T-helper 17 cell (primary cell): Measurements from ENCODE around the gene ZNF789. TPM values are rescaled to one million over a fixed set of nuclear protein-coding genes. Genes with fewer than 3 reads are reported as not detected.
"Not testable (repeated sequence)": the region's sequence is repeated elsewhere in the genome, so short reads cannot be mapped to it uniquely, and the experiment has no call there.

ENCODE experiments used
- ATAC-seq: fragments of 150-1000 bp; cut with Tn5 transposase; 2 replicates; pipeline ENCODE4 v1.10.0; 2021; ENCODE audit warnings: mild to moderate bottlenecking, moderate library complexity
- DNase-seq, 3 donors: peaks; one replicate each; pipeline versions ENCODE4 v3.0.0 to v3.0.0-alpha.2; 2020 to 2021
- H3K9me3 ChIP-seq: one replicate; pipeline ENCODE4 v1.7.0; 2013; ENCODE audit warnings: low read length, mild to moderate bottlenecking; ENCODE audit not compliant: control insufficient read depth, poor library complexity, severe bottlenecking
- H3K27ac Mint-ChIP-seq: one replicate; pipeline ENCODE4 v1.8.0; 2022; ENCODE audit warnings: mild to moderate bottlenecking, moderate library complexity, mixed read lengths
- H3K27me3 Mint-ChIP-seq: one replicate; pipeline ENCODE4 v1.8.0; 2022; ENCODE audit warnings: mixed read lengths
- H3K36me3 Mint-ChIP-seq: one replicate; pipeline ENCODE4 v1.8.0; 2022; ENCODE audit warnings: low read depth, mixed read lengths
- H3K4me1 Mint-ChIP-seq: one replicate; pipeline ENCODE4 v1.8.0; 2022; ENCODE audit warnings: mild to moderate bottlenecking, mixed read lengths
- H3K4me3 Mint-ChIP-seq: one replicate; pipeline ENCODE4 v1.8.0; 2022; ENCODE audit warnings: mild to moderate bottlenecking, moderate library complexity, mixed read lengths
- total RNA-seq, 4 donors: library from RNA in 2 of 4; stranded (reverse) in 2 of 4; gene quantifications; one replicate each; pipeline ENCODE4 v1.2.3 and lab custom pipeline; 2022 to 2026

ZNF789 gene
- 10 to 100 TPM; 12.5 to 18.1 TPM for total RNA-seq
- total RNA-seq (lab: John Stamatoyannopoulos, UW), result 14.6 to 20.9 reads per million in 2 donors

DNA sequence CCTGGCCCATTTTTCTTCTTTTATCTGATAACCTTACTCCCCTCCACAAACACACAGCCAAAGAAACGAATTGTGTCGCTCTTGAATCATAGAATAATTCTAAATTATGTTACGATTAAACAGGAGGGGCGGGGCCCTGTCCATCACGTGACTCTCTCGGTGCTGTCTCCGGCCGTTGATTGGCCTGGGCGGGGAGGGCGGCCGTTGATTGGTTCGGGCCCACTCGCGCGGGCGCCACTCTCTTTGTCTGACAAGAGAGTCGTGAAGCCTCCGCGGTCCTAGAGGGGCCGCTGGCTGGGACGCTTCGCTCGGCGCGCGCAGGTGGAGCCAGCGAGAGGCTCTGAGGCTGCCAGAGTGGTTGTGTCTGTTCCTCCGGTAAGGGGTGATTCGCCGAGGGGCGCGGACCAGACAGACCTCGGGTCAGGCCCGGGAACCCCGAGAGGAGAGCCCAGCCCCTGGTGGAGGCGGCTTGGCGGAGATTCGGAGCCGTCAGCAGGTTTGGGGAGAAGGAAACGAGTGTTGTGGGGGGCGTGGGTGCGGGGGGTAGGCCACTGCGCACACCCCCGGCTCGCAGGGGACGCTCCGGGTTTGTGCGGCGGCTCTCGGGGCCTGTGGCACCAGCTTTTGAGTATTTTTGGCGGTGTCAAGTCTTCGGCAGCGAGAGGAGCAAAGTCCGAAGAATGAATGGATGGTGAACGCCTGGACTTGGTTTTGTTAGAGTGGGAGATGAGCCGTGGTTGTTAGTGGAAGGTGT lies at the start of gene ZNF789:
ZNF789 (plus strand) TSS at position 330 of the 754 bp plus-strand sequence. CDS start 3,567 bp downstream, outside the sequence.
- Mint-ChIP-seq H3K36me3 (no peaks in the 10 kb centered on the region), H3K27ac (peak within 1 kb of the TSS; percentile 98), H3K4me3 (peak within 1 kb of the TSS; percentile 99), H3K4me1 (peaks cover 24% of the 10 kb centered on the region), H3K27me3 (no peaks in the 10 kb centered on the region)
- no peaks in the 10 kb centered on the region for H3K9me3 ChIP-seq
- ATAC-seq (peak; percentile 97), DNase-seq (peak; percentile 96 to 97 (median 96))

DNA sequence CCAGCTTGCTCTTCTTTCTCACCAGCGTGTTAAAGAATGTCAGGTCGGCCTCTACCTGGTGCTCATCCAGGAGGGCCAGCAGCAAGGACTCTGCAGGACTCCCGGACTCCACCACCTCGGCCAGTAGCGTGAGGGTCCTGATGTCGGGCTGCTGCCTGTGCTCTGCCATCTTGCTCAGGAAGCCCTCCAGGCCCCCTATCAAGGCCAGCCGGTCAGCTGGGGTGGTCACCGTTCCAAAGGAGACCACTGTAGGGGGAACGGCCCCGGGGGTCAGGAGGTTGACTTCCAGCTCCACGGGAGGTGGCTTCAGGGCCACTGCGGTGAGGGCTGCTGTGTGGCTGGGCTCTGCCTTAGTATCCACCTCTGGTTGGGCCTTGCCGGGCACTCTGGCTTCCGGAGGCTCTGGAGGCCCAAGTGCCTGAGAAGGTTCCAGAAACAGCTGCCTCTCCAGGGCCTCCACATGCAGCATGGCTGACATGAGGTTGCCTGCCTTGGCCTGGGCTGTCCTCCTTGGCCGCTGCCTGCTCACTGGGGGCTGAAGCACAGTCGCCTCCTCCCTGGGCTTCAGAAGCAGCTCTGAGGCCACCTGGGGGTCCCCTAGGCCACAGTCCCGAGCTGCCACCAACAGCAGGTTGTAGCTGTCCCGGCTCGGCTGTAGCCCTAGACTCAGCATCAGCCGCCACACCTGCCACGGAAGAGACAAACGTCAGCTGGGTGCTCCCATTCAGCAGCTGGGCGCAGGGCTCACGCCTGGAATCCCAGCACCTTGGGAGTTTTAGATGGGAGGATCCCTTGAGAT lies 47.6 kb upstream of the ZNF789 start:
- no peak for DNase-seq
- H3K4me3 Mint-ChIP-seq, result no peak overlapping the region
- H3K36me3 Mint-ChIP-seq, result no peaks in the 10 kb centered on the region
- peak overlapping the region; percentile 21 for H3K27ac Mint-ChIP-seq
- ATAC-seq, result no peak
- H3K27me3 Mint-ChIP-seq, result no peaks in the 10 kb centered on the region
- H3K4me1 Mint-ChIP-seq, result no peaks in the 10 kb centered on the region
- H3K9me3 ChIP-seq, result no peaks in the 10 kb centered on the region

DNA sequence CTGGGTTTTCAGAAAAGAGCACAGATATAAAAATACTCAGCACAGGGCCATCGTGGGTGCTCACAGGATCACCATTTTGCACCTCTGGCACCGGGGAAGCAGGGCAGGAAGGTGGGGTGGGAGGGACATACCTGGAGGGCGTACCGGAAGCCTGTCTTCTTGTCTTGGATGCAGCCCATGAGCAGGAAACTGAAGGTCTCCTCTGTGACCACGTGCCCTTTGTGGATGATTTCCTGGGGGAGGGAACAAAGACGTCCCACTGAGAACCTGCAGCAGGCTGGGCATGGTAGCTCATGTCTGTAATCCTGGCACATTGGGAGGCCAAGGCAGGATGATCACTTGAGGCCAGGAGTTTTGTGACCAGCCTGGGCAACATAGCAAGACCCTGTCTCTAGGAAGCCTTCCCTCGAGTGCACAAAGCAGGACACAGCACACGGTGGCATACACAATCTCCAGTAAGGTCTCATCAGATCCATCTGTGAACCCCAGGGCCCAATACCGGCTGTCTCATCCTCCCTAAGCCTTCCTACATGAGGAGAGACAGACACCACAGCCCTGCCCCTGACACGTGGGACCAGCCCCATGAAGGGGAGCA lies 43.6 kb upstream of the ZNF789 start:
- H3K9me3 ChIP-seq, result no peaks in the 10 kb centered on the region
- no peak for DNase-seq
- Mint-ChIP-seq H3K27ac (no peak overlapping the region), H3K27me3 (no peaks in the 10 kb centered on the region), H3K36me3 (peaks cover 2% of the 10 kb centered on the region), H3K4me3 (no peak overlapping the region), H3K4me1 (peaks cover 2% of the 10 kb centered on the region)
- ATAC-seq, result no peak

DNA sequence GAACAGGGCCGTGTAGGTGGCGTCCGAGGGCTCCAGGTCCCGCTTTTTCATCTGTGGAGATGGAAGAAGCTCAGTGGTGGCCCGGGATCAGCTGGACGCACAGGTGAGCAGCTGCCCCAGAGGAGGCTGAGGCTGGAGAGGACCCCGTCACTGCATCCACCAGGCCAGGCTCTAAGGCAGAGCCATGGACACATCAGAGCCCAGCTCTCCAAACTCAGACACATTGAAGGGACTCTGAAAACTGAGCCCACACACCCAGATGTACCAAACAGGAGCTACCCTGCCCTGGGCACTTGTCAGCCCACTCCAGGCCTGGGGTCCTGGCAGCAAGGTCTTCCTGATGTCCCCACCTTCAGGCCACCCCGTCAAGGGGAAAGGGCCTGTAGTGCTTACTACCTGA lies 42.9 kb upstream of the ZNF789 start:
- ATAC-seq (no peak), DNase-seq (no peak)
- H3K4me1 Mint-ChIP-seq, result peaks cover 2% of the 10 kb centered on the region
- no peaks in the 10 kb centered on the region for H3K9me3 ChIP-seq
- H3K27ac Mint-ChIP-seq, result no peak overlapping the region
- peaks cover 2% of the 10 kb centered on the region for H3K36me3 Mint-ChIP-seq
- no peak overlapping the region for H3K4me3 Mint-ChIP-seq
- no peaks in the 10 kb centered on the region for H3K27me3 Mint-ChIP-seq

DNA sequence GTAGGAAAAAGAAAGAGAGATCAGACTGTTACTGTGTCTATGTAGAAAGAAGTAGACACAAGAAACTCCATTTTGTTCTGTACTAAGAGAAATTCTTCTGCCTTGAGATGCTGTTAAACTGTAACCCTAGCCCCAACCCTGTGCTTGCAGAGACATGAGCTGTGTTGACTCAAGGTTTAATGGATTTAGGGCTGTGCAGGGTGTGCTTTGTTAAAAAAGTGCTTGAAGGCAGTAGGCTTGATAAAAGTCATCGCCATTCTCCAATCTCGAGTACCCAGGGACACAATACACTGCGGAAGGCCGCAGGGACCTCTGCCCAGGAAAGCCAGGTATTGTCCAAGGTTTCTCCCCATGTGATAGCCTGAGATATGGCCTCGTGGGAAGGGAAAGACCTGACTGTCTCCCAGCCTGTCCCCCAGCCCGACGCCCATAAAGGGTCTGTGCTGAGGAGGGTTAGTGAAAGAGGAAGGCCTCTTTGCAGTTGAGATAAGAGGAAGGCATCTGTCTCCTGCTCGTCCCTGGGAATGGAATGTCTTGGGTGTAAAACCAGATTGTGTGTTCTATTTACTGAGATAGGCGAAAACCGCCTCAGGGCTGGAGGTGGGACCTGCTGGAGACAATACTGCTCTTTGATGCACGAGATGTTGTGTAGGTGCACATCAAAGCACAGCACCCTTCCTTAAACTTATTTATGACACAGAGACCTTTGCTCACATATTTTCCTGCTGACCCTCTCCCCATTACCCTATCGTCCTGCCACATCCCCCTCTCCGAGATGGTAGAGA lies 40.7 kb upstream of the ZNF789 start:
- not testable (repeated sequence) for H3K36me3 Mint-ChIP-seq, H3K4me1 Mint-ChIP-seq, ATAC-seq, H3K27me3 Mint-ChIP-seq, DNase-seq, H3K9me3 ChIP-seq, H3K4me3 Mint-ChIP-seq
- H3K27ac Mint-ChIP-seq, result peak overlapping the region; percentile 11

DNA sequence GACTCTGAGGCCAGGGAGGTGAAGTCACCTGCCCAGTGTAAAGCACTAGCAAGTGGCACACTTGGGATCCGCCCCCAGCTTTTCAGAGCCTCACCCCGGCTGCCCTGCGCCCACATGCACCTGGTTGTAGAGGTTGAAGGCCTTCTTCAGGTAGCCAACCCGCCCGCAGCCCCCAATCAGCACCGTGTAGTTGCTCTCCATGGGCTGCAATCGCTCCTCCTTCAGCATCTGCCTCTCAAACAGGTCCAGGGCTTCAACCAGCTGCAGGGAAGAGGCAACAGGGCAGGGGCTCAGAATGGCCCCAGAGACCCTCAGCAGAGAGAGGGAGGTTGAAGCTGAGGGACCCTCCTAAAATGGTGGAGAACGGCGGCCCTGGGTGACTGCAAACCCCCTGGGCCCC lies 39.5 kb upstream of the ZNF789 start:
- Mint-ChIP-seq H3K4me1 (peaks cover 5% of the 10 kb centered on the region), H3K27me3 (no peaks in the 10 kb centered on the region), H3K27ac (no peak overlapping the region), H3K36me3 (peaks cover 2% of the 10 kb centered on the region), H3K4me3 (no peak overlapping the region)
- ATAC-seq (no peak), DNase-seq (no peak)
- H3K9me3 ChIP-seq, result no peaks in the 10 kb centered on the region

DNA sequence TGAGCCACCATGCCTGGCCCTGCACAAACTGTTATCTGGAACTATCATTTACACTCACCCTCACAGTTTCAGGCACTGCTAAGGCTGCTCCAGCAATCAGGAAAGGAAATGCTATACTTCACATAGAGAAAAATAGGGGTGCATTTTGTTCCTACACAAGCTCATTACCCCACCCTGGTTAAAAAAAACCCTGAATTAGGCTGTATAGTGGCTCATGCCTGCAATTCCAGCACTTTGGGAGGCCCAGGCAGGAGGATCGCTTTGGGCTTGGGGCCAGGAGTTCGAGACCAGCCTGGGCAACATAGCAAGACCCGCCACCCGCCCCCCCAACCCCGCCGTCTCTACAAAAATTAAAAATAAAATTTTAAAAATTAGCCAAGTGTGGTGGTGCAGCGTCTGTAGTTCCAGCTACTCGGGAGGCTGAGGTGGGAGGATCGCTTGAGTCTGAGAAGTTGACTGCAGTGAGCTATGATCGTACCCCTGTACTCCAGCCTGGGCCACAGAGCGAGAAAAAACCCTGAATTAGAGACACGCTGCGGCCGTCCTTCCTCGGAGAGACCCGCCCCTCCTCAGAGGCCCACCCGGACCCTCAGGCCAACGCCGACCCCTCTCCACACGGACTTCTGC lies 34.6 kb upstream of the ZNF789 start:
- H3K4me3 Mint-ChIP-seq, result peak overlapping the region; percentile 98
- no peak for DNase-seq
- peaks cover 4% of the 10 kb centered on the region for H3K36me3 Mint-ChIP-seq
- peak; percentile 32 for ATAC-seq
- no peaks in the 10 kb centered on the region for H3K9me3 ChIP-seq
- H3K4me1 Mint-ChIP-seq, result peaks cover 28% of the 10 kb centered on the region
- no peaks in the 10 kb centered on the region for H3K27me3 Mint-ChIP-seq
- H3K27ac Mint-ChIP-seq, result peak overlapping the region; percentile 95

DNA sequence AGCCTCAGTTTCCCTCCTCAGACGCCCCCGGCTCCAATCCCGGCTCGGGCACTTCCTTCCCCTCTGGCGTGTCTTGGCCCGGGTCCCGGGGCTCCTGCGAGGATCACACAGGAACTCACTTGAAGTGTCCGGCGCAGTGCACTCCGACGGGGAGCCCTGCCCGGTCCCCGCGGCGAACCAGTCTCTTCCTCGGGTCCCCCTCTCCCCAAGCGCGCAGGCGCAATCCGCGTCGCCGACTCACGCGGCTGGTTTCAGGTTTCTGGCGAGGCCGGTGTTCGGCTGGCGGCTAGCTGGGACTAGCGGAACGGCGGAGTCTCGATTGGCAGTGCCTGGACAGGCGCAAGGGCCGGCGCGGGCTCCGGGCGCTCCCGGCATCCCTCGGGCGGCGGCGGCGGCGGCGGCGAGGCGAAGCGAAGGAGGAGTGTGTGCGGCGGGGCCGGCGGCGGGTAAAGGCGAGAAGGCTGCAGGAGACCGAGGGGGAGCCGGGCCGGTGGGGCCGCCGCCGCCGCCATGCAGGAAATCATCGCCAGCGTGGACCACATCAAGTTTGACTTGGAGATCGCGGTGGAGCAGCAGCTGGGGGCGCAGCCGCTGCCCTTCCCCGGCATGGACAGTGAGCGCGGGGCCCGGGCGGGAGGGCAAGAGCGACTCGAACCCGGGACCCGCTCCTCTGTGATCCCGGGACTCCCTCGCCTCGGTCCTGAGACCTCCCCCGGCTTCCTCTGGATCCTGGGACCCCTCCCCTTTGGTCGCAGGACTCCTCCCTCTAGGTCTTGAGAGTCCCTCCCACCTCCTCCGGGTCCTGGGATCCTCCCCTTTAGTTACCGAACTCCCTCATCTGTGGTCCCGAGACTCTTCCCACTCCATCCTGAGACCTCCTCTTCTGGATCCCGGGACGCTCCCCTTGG lies 33.9 kb upstream of the ZNF789 start, which contains the start of the genes CPSF4 and PTCD1:
CPSF4 (plus strand) TSS at position 371 of the 908 bp plus-strand sequence; CDS start at position 511, 140 bp downstream.
PTCD1 (minus strand) TSS at position 226 of the 908 bp plus-strand sequence. CDS start 3,556 bp downstream, outside the sequence.
- Mint-ChIP-seq H3K4me3 (peak within 1 kb of the TSS; percentile 98), H3K4me1 (peaks cover 30% of the 10 kb centered on the region), H3K36me3 (peaks cover 5% of the 10 kb centered on the region), H3K27ac (peak within 1 kb of the TSS; percentile 95), H3K27me3 (no peaks in the 10 kb centered on the region)
- DNase-seq (peak; percentile 71 to 80 (median 73)), ATAC-seq (peak; percentile 90)
- no peaks in the 10 kb centered on the region for H3K9me3 ChIP-seq

DNA sequence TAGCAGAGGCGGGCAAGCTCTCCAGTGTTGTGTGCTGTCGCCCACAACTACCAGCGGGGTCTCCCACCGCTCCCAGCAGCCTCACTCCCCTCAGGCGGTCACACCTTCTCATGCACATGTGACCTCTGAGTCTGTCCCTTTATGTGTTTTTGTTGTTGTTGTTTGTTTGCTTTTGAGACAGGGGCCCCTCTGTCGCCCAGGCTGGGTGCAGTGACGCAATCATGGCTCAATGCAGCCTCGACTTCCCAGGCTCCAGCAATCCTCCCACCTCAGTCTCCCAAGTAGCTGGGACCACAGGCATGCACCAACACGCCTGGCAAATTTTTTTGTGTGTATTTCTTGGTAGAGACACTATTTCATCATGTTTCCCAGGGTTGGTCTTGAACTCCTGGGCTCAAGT lies 32.5 kb upstream of the ZNF789 start:
- H3K36me3 Mint-ChIP-seq, result peaks cover 5% of the 10 kb centered on the region
- H3K27ac Mint-ChIP-seq, result peak overlapping the region; percentile 95
- peak overlapping the region; percentile 98 for H3K4me3 Mint-ChIP-seq
- H3K4me1 Mint-ChIP-seq, result peaks cover 30% of the 10 kb centered on the region
- no peak for DNase-seq
- H3K27me3 Mint-ChIP-seq, result no peaks in the 10 kb centered on the region
- H3K9me3 ChIP-seq, result no peaks in the 10 kb centered on the region
- no peak for ATAC-seq

DNA sequence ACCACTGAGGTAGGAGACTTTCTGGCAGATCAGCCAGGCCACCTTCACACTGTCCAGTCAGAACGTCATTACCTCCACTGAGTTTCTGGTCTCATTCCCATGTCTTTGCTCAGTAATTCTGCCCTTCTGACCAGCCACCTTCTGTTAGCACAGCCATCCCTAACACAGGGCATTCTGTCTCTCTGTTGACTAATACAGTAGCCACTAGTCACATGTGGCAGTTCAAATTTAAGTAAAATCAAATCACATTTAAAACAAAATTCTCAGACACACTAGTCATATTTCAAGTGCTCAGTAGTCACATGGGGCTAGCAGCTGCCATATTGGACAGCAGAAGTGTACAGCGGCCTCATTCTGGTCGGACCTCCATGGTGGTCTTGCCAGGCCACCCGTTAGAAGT lies 26.6 kb upstream of the ZNF789 start:
- Mint-ChIP-seq H3K27ac (no peak overlapping the region), H3K36me3 (peaks cover 7% of the 10 kb centered on the region), H3K4me1 (peaks cover 15% of the 10 kb centered on the region), H3K27me3 (no peaks in the 10 kb centered on the region), H3K4me3 (no peak overlapping the region)
- DNase-seq, result no peak
- no peaks in the 10 kb centered on the region for H3K9me3 ChIP-seq
- no peak for ATAC-seq

DNA sequence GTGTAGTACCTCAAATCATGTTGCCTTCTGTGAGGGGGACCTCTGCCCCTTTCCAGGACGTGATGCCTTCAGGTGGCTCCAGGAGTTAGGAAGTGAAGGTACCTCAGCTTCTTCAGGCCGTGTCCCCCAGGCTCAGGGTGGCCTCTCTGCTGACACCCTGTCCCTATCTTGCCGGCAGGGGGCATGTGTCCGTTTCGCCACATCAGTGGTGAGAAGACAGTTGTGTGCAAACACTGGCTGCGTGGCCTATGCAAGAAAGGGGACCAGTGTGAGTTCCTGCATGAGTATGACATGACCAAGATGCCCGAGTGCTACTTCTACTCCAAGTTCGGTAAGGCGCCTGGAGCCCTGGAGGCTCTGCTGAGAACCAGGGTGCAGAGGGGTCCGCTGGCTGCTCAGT lies 24.7 kb upstream of the ZNF789 start:
- ATAC-seq, result no peak

More for the DNA sequence above, 24.7 kb upstream of the ZNF789 start:
- H3K4me1 Mint-ChIP-seq, result peaks cover 10% of the 10 kb centered on the region
- no peak for DNase-seq
- no peaks in the 10 kb centered on the region for H3K27me3 Mint-ChIP-seq
- no peak overlapping the region for H3K27ac Mint-ChIP-seq
- H3K36me3 Mint-ChIP-seq, result peaks cover 4% of the 10 kb centered on the region
- no peaks in the 10 kb centered on the region for H3K9me3 ChIP-seq
- H3K4me3 Mint-ChIP-seq, result no peak overlapping the region
